Ishikawa (cell line): ENCODE measurements around the gene PPP1R13B.

Source experiments
- CEBPB ChIP-seq: IDR thresholded peaks from 2 replicates; pipeline ENCODE4 v1.6.1; 2012
- CREB1 ChIP-seq: IDR thresholded peaks from 2 replicates; pipeline ENCODE4 v1.6.1; 2012; ENCODE audit warnings: low read depth
- EGR1 ChIP-seq: IDR thresholded peaks from 2 replicates; pipeline ENCODE4 v1.6.1; 2012
- EP300 ChIP-seq: IDR thresholded peaks from 2 replicates; pipeline ENCODE4 v1.6.1; 2012; ENCODE audit warnings: borderline replicate concordance
- FOXM1 ChIP-seq: IDR thresholded peaks from 2 replicates; pipeline ENCODE4 v1.6.1; 2012; ENCODE audit warnings: low read depth, borderline replicate concordance
- MAX ChIP-seq: IDR thresholded peaks from 2 replicates; pipeline ENCODE4 v1.6.1; 2012
- NFIC ChIP-seq: IDR thresholded peaks from 2 replicates; pipeline ENCODE4 v1.6.1; 2012
- RAD21 ChIP-seq: IDR thresholded peaks from 2 replicates; pipeline ENCODE4 v1.6.1; 2012; ENCODE audit warnings: low read depth
- REST ChIP-seq: IDR thresholded peaks from 2 replicates; pipeline ENCODE4 v1.6.1; 2012; ENCODE audit warnings: low read depth, mild to moderate bottlenecking
- TAF1 ChIP-seq: IDR thresholded peaks from 2 replicates; pipeline ENCODE4 v1.6.1; 2012; ENCODE audit warnings: low read depth, mild to moderate bottlenecking
- TCF12 ChIP-seq: IDR thresholded peaks from 2 replicates; pipeline ENCODE4 v1.6.1; 2012; ENCODE audit warnings: low read depth
- TEAD4 ChIP-seq: IDR thresholded peaks from 2 replicates; pipeline ENCODE4 v1.6.1; 2012
- USF1 ChIP-seq: IDR thresholded peaks from 2 replicates; pipeline ENCODE4 v1.6.1; 2012
- YY1 ChIP-seq: IDR thresholded peaks from 2 replicates; pipeline ENCODE4 v1.6.1; 2012; ENCODE audit warnings: low read depth
- ZBTB7A ChIP-seq: IDR thresholded peaks from 2 replicates; pipeline ENCODE4 v1.6.1; 2012; ENCODE audit warnings: low read depth

The PPP1R13B gene

GRCh38 chr14:103731481-103731880 lies 115.9 kb downstream of the PPP1R13B start:
- TF ChIP-seq CEBPB (no peak), TEAD4 (no peak), EP300 (no peak), YY1 (no peak), ZBTB7A (no peak), NFIC (no peak), REST (no peak), MAX (no peak), TCF12 (no peak), RAD21 (no peak), EGR1 (no peak), TAF1 (no peak), FOXM1 (no peak), USF1 (no peak), CREB1 (no peak)

- TF ChIP-seq TCF12, result no peak
- no peak for TF ChIP-seq FOXM1
- no peak for TF ChIP-seq MAX
- no peak for TF ChIP-seq RAD21
- TF ChIP-seq USF1, result no peak
- no peak for TF ChIP-seq YY1
- TF ChIP-seq CEBPB, result no peak
- no peak for TF ChIP-seq TAF1
Observed at GRCh38 chr14:103730490-103731035, 116.8 kb downstream of the PPP1R13B start.

GRCh38 chr14:103729496-103730448 lies 117.6 kb downstream of the PPP1R13B start:
- TF ChIP-seq ZBTB7A (no peak), REST (no peak)

- TF ChIP-seq YY1, result no peak
Observed at GRCh38 chr14:103728721-103729120, 118.7 kb downstream of the PPP1R13B start.

GRCh38 chr14:103728141-103728540 lies 119.2 kb downstream of the PPP1R13B start:
- TF ChIP-seq EGR1 (no peak), EP300 (no peak), TCF12 (no peak), RAD21 (no peak), NFIC (no peak), REST (no peak), FOXM1 (no peak), CREB1 (no peak)
